GM13976 (cell line): ENCODE data around the gene GNG7.
"Not testable (repeated sequence)": the region's sequence is repeated elsewhere in the genome, so short reads cannot be mapped to it uniquely, and the experiment has no call there.

Experiments
- DNase-seq: peaks from one replicate; pipeline ENCODE4 v3.0.0; 2012; ENCODE audit warnings: low spot score
- in situ Hi-C: fragments of 300-500 bp; cut with MboI; formaldehyde crosslinking; loops from one replicate; pipeline ENCODE4 v1.12.0; 2022; ENCODE audit warnings: low sequenced_read_pairs, mixed read lengths, inconsistent platforms; ENCODE audit not compliant: unreplicated experiment
- TF ChIP-seq, protein P1 (sequence below): IDR thresholded peaks from 2 replicates; pipeline ENCODE4 v1.5.1; 2012; ENCODE audit warnings: borderline replicate concordance, mild to moderate bottlenecking; ENCODE audit not compliant: insufficient read depth; ENCODE audit errors: extremely low read depth, missing control alignments, control extremely low read depth

GNG7 gene

GRCh38 chr19:2683430-2684003 lies 19.0 kb downstream of the GNG7 start:
- DNase-seq: no peak
- in situ Hi-C loops: no loop called here
- TF ChIP-seq, protein P1, sequence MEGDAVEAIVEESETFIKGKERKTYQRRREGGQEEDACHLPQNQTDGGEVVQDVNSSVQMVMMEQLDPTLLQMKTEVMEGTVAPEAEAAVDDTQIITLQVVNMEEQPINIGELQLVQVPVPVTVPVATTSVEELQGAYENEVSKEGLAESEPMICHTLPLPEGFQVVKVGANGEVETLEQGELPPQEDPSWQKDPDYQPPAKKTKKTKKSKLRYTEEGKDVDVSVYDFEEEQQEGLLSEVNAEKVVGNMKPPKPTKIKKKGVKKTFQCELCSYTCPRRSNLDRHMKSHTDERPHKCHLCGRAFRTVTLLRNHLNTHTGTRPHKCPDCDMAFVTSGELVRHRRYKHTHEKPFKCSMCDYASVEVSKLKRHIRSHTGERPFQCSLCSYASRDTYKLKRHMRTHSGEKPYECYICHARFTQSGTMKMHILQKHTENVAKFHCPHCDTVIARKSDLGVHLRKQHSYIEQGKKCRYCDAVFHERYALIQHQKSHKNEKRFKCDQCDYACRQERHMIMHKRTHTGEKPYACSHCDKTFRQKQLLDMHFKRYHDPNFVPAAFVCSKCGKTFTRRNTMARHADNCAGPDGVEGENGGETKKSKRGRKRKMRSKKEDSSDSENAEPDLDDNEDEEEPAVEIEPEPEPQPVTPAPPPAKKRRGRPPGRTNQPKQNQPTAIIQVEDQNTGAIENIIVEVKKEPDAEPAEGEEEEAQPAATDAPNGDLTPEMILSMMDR: no peak

DNA sequence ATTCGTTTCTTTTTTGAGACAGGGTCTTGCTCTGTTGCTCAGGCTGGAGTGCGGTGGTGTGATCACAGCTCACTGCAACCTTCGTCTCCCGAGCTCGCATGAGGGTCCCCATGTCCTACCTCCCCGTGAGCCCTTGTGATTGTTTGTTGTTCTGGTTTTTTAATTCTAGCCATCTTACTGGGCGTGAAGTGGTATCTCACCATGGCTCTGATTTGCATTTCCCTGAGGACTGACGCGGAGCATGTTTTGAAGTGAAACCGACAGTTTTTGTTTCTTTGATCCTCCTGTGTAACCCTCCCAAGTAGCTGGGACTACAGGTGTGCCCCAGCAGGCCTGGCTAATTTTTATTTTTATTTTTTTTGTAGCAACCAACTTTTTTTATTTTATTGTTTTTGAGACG lies 21.7 kb downstream of the GNG7 start:
- TF ChIP-seq, protein P1: no peak
- peak; percentile 60 for DNase-seq
- in situ Hi-C loops: no loop called here

- in situ Hi-C loops: no loop called here
- no peak for DNase-seq
- TF ChIP-seq, protein P1: no peak
These were observed 23.1 kb downstream of the GNG7 start for GRCh38 chr19:2679439-2679838.

- in situ Hi-C loops, DNase-seq: not testable (repeated sequence)
These were observed 23.5 kb downstream of the GNG7 start for GRCh38 chr19:2678948-2679347.

DNA sequence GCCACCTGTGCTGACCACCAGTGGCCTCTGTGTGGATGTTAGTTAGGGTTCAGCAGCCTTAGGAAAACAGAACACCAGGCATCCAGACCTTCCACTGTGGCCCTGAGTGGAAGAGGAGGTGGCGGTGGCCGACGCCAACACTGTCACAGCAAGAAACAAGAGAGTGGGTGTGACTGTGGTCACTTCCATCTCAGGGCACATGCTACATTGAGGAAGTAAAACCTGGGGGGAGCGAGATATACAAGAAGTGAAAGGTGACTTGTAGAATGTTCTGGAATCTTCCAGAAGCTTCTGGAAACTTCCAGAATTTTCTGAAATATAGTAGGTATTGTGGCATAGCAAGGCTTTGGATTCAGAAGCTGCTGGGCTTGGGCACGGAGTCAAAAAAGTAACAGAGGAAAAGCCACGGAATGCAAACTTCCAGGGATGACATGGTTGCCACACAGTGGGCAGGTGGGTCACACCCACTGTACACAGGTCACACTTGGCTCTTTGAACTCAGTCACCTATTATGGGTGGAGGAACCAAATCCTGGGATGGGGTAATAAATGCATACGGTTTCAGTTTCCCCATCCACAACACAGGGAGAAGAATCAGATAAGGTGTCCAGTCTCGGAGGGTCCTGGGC lies 24.3 kb downstream of the GNG7 start:
- TF ChIP-seq, protein P1: no peak
- in situ Hi-C loops: no loop called here
- peak; percentile 82 for DNase-seq

GRCh38 chr19:2676823-2677222 lies 25.7 kb downstream of the GNG7 start:
- in situ Hi-C loops: no loop called here
- TF ChIP-seq, protein P1: no peak
- DNase-seq: no peak

- TF ChIP-seq, protein P1: no peak
- no peak for DNase-seq
- in situ Hi-C loops: no loop called here
These were observed 26.6 kb downstream of the GNG7 start for GRCh38 chr19:2675892-2676291.
